Epithelial cell of prostate (primary cell): Measurements from ENCODE around the gene PTPRE.
"Not testable (repeated sequence)": the region's sequence is repeated elsewhere in the genome, so short reads cannot be mapped to it uniquely, and the experiment has no call there.

Experiments used
- DNase-seq: peaks from one replicate; pipeline ENCODE4 v3.0.0-alpha.2; 2011; ENCODE audit warnings: low read depth, low spot score
- H3K27ac ChIP-seq: fragments of 450-650 bp; 2 replicates; pipeline ENCODE4 v1.5.1; 2017; ENCODE audit warnings: mild to moderate bottlenecking

PTPRE gene

GRCh38 chr10:127974911-127975310 lies 68.0 kb downstream of the PTPRE start:
- H3K27ac ChIP-seq, result no peak overlapping the region
- no peak for DNase-seq

GRCh38 chr10:127976286-127976685 lies 69.4 kb downstream of the PTPRE start:
- H3K27ac ChIP-seq, result no peak overlapping the region
- DNase-seq, result no peak

GRCh38 chr10:127976701-127977356 lies 69.9 kb downstream of the PTPRE start:
- DNase-seq, result no peak
- H3K27ac ChIP-seq, result no peak overlapping the region

GRCh38 chr10:127977357-127978009 lies 70.6 kb downstream of the PTPRE start:
- H3K27ac ChIP-seq, result no peak overlapping the region

GRCh38 chr10:127978481-127978880 lies 71.6 kb downstream of the PTPRE start:
- no peak overlapping the region for H3K27ac ChIP-seq

More at GRCh38 chr10:127977357-127978009, 70.6 kb downstream of the PTPRE start:
- DNase-seq, result no peak

GRCh38 chr10:127979045-127979444 lies 72.1 kb downstream of the PTPRE start:
- H3K27ac ChIP-seq, result no peak overlapping the region
- DNase-seq, result no peak

More at GRCh38 chr10:127978481-127978880, 71.6 kb downstream of the PTPRE start:
- DNase-seq, result no peak

- H3K27ac ChIP-seq, result no peak overlapping the region
- no peak for DNase-seq
Measured at GRCh38 chr10:127979566-127979965, 72.7 kb downstream of the PTPRE start.

GRCh38 chr10:127980898-127981297 lies 74.0 kb downstream of the PTPRE start:
- DNase-seq, result no peak

GRCh38 chr10:127982601-127983000 lies 75.7 kb downstream of the PTPRE start:
- DNase-seq, result no peak
- no peak overlapping the region for H3K27ac ChIP-seq

More at GRCh38 chr10:127980898-127981297, 74.0 kb downstream of the PTPRE start:
- H3K27ac ChIP-seq, result no peak overlapping the region

GRCh38 chr10:127983344-127984100 lies 76.6 kb downstream of the PTPRE start:
- no peak for DNase-seq
- H3K27ac ChIP-seq, result no peak overlapping the region

- no peak for DNase-seq
- no peak overlapping the region for H3K27ac ChIP-seq
Measured at GRCh38 chr10:127984945-127985344, 78.0 kb downstream of the PTPRE start.

GRCh38 chr10:127986531-127987466 lies 79.9 kb downstream of the PTPRE start:
- H3K27ac ChIP-seq, result no peak overlapping the region
- no peak for DNase-seq

- no peak overlapping the region for H3K27ac ChIP-seq
- no peak for DNase-seq
Measured at GRCh38 chr10:127987467-127988380, 80.8 kb downstream of the PTPRE start.

- no peak for DNase-seq
- no peak overlapping the region for H3K27ac ChIP-seq
Measured at GRCh38 chr10:127989481-127990012, 82.6 kb downstream of the PTPRE start.

- not testable (repeated sequence) for DNase-seq
- peak overlapping the region; percentile 43 for H3K27ac ChIP-seq
Measured at GRCh38 chr10:127990132-127990788, 83.4 kb downstream of the PTPRE start.

- peak; percentile 54 for DNase-seq
- peak overlapping the region; percentile 43 for H3K27ac ChIP-seq
Measured at GRCh38 chr10:127990846-127991542, 84.1 kb downstream of the PTPRE start.

- no peak for DNase-seq
Measured at GRCh38 chr10:127991543-127992255, 84.8 kb downstream of the PTPRE start.

More at GRCh38 chr10:127991543-127992255, 84.8 kb downstream of the PTPRE start:
- peak overlapping the region; percentile 43 for H3K27ac ChIP-seq
